NCI-H446 treated with DMSO at 0.1 percent for 48 hours (cell line): ENCODE results near the gene FOXI1.
"Not testable (repeated sequence)": the region's sequence is repeated elsewhere in the genome, so short reads cannot be mapped to it uniquely, and the experiment has no call there.

ENCODE experiments used
- DNase-seq: peaks from one replicate; lab custom pipeline; 2025; lab: John Stamatoyannopoulos, UW

Gene FOXI1

GRCh38 chr5:170092455-170093101 lies 13.1 kb upstream of the FOXI1 start:
- DNase-seq: no peak

GRCh38 chr5:170094329-170094728 lies 11.4 kb upstream of the FOXI1 start:
- DNase-seq: not testable (repeated sequence)

- DNase-seq: no peak
These were observed 10.1 kb upstream of the FOXI1 start for GRCh38 chr5:170095646-170096045.

GRCh38 chr5:170097934-170098333 lies 7.8 kb upstream of the FOXI1 start:
- DNase-seq: no peak

GRCh38 chr5:170100066-170100943 lies 5.4 kb upstream of the FOXI1 start:
- no peak for DNase-seq

GRCh38 chr5:170103447-170103846 lies 2.2 kb upstream of the FOXI1 start:
- no peak for DNase-seq

GRCh38 chr5:170104299-170104698 lies 1.4 kb upstream of the FOXI1 start:
- DNase-seq: no peak

GRCh38 chr5:170104710-170105109 lies 987 bp upstream of the FOXI1 start:
- DNase-seq: no peak

GRCh38 chr5:170107674-170108073 lies 2.0 kb downstream of the FOXI1 start:
- no peak for DNase-seq

GRCh38 chr5:170108266-170108785 lies 2.6 kb downstream of the FOXI1 start:
- DNase-seq: no peak

- no peak for DNase-seq
These were observed 3.6 kb downstream of the FOXI1 start for GRCh38 chr5:170109059-170110031.

- DNase-seq: no peak
These were observed 4.8 kb downstream of the FOXI1 start for GRCh38 chr5:170110403-170111087.

- DNase-seq: no peak
These were observed 5.5 kb downstream of the FOXI1 start for GRCh38 chr5:170111088-170111785.

GRCh38 chr5:170112876-170113521 lies 7.3 kb downstream of the FOXI1 start:
- DNase-seq: no peak

- no peak for DNase-seq
These were observed 7.8 kb downstream of the FOXI1 start for GRCh38 chr5:170113522-170113900.

- no peak for DNase-seq
These were observed 8.6 kb downstream of the FOXI1 start for GRCh38 chr5:170114271-170114670.

GRCh38 chr5:170115925-170116324 lies 10.2 kb downstream of the FOXI1 start:
- DNase-seq: no peak

GRCh38 chr5:170117736-170118135 lies 12.0 kb downstream of the FOXI1 start:
- no peak for DNase-seq

GRCh38 chr5:170120576-170120975 lies 14.9 kb downstream of the FOXI1 start:
- no peak for DNase-seq

- DNase-seq: no peak
These were observed 15.6 kb downstream of the FOXI1 start for GRCh38 chr5:170121321-170121720.
